ENCODE measurements around the gene RABEP2.
A peak's percentile ranks its signal among the peaks of the same experiment; 100 is the strongest.
"Not testable (repeated sequence)": the region's sequence is repeated elsewhere in the genome, so short reads cannot be mapped to it uniquely, and the experiment has no call there.

The RABEP2 gene, protein sequence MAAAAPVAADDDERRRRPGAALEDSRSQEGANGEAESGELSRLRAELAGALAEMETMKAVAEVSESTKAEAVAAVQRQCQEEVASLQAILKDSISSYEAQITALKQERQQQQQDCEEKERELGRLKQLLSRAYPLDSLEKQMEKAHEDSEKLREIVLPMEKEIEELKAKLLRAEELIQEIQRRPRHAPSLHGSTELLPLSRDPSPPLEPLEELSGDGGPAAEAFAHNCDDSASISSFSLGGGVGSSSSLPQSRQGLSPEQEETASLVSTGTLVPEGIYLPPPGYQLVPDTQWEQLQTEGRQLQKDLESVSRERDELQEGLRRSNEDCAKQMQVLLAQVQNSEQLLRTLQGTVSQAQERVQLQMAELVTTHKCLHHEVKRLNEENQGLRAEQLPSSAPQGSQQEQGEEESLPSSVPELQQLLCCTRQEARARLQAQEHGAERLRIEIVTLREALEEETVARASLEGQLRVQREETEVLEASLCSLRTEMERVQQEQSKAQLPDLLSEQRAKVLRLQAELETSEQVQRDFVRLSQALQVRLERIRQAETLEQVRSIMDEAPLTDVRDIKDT

DNA sequence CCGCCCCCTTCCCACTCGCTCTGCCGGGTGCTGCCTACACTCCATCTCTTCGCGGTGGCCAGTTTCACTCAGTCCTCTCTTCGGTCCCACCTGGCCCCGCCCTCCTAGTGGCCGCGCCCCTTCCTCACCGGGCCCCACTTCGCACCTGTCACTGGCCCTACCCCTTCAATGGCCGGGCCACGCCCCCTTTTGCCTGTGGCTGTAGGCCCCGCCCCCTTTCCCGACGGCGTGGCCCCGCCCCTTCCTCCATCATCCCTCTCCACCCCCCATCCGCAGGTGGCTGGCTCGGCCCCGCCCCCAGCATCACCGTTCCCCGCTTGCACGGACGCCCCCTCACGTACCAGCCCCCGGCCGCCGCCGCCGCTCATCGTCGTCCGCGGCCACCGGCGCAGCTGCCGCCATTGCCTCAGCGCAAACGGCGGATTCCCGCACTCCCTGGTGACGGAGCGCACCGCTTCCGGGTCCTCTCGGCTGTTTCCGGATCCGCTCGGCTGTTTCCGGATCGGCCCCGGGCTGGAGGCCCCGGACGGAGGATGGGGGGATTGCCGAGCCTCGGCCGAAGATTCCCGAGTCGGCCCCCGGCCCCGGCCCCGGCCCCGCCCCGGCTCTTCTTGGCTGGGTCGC lies at the start of gene RABEP2:
RABEP2 (minus strand) TSS at position 477 of the 624 bp plus-strand sequence; CDS start at position 402, 75 bp downstream.
- DNase-seq (ENCODE audit: low read depth) = peak; percentile 91

DNA sequence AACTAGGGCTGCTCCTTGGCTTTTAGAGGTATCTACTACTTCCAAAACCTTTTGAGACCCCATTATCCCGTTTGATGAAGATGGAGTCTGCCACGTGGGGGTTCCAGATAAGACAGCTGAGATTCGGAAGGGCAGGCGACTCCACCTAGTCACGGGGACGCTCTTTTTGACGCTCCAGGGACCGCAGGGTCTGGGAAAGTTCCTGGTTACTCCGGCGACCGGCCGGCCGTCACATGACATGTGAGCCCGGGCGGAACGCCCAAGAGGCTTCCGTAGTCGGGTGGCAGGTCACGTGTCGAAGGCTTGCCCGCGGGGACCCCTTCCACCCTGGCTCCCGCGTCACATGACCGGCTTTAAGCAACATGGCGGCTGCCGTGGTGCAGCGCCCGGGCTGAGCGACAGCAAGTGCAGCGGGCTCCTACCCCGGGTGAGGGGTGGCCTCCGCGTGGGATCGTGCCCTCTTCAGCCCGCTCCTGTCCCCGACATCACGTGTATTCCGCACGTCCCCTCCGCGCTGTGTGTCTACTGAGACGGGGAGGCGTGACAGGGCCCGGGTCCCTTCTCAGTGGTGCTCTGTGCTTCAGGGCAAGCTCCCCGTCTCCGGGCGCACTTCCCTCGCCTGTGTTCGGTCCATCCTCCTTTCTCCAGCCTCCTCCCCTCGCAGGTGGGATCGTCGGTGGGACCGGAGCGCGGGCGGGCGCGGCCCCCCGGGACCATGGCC lies 49.6 kb upstream of the RABEP2 start, which contains the start of gene SPNS1:
SPNS1 (plus strand) TSS at position 342 of the 721 bp plus-strand sequence; CDS start at position 716, 374 bp downstream.
- peak; percentile 89 for DNase-seq (ENCODE audit: low read depth)

DNA sequence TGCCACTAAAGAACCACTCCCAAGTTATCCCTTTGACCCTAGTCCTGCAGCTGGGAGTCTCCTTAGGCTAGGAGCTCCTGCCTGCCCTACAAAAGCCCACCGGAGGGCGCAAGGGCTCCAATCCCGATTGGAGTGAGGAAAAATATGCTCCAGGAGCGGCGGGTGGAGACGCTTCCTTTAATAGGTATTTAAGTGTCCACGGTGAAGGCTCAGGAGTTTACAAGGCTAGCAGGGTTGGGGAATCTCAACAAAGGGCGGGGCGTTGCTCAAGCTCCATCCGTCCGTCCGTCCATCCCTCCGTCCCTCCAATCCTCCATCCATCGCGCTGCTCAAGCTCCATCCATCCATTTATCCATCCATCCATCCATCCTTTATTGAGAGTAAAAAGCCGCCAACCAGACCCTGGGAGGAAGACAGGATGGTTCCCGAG lies 49.0 kb upstream of the RABEP2 start:
- no peak for DNase-seq (ENCODE audit: low read depth)

DNA sequence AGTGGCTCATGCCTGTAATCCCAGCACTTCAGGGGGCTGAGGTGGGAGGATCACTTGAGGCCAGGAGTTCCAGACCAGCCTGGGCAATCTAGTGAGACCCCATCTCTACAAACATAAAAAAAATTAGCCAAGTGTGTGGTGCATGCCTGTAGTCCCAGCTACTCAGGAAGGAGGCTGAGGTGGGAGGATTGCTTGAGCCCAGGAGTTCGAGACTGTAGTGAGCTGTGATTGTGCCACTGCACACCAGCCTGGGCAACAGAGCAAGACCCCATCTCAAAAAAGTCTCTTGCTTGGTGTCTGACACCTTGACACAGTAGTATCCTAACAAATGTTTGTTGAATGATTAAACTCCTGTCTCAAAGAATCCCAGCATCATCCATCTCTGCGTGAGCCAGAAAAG lies 44.7 kb upstream of the RABEP2 start:
- DNase-seq (ENCODE audit: low read depth) = not testable (repeated sequence)

DNA sequence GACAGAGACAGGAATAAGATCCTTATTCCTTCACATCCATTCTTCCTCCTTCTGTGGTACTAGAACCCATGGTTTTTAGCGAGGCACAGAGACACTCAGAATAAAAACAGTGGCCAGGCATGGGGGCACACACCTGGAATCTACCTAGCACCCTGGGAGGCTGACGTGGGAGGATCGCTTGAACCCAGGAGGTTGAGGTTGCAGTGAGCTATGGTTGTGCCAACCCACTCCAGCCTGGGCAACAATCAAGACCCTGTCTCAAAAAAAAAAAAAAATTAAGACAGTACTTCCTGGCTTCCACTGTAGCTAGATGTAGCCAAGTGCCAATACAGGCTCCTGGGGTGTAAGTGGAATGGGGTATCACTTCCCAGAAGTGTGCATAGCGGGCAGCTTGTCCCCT lies 42.1 kb upstream of the RABEP2 start:
- no peak for DNase-seq (ENCODE audit: low read depth)

DNA sequence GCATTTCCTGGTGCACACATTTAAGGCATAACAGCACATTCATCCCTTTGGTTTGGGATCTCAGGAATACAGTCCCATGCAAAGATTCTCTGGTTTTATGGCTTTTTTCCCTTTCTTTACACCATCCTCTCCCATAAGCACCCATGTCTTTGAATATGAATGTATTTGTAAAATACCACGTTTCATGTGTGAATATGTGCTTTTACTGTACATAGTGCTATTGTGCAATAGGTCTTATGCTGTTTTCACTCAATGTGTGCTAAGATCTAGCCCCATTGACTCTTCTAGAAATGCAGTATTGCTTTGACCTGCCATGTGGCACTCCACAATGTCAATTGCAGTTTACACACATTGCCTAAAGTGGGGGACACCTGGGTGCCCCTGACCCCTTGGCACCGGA lies 39.5 kb upstream of the RABEP2 start:
- no peak for DNase-seq (ENCODE audit: low read depth)

DNA sequence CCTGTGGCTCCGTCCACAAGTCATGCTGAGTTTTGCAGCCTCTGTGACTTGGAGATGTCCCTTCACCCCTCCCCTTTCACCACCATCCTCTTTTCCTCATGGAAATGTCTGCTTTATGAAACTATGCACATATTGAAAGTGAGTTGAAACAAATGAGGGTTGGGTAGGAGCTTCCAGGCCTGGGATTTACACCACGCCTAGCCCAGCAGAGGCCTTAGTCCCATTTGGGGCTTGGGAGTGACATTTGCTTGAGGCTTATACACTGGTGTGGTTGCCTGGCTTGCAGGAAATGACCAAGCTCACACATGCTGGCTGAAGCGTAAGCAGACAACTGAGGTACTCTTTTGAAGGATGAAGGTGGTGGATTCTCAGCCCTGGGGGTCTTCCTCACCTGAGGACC lies 39.0 kb upstream of the RABEP2 start:
- DNase-seq (ENCODE audit: low read depth) = no peak

DNA sequence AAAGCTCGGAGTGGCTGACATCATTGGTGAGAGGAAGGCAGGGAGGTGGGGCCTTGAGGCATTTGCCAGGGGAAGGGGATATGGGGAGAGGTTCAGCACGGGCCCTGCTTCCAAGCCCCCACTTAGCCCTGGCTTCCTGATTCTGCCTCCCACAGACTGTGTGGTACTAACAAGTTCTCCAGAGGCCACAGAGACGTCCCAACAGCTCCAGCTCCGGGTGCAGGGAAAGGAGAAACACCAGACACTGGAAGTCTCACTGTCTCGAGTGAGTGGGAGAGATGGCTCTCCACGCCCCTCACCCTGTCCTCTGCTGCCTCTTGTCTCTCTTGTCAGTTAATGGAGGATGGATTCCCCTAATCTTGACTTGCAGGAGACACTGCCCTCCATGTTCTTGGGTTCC lies 33.8 kb upstream of the RABEP2 start:
- DNase-seq (ENCODE audit: low read depth) = no peak

DNA sequence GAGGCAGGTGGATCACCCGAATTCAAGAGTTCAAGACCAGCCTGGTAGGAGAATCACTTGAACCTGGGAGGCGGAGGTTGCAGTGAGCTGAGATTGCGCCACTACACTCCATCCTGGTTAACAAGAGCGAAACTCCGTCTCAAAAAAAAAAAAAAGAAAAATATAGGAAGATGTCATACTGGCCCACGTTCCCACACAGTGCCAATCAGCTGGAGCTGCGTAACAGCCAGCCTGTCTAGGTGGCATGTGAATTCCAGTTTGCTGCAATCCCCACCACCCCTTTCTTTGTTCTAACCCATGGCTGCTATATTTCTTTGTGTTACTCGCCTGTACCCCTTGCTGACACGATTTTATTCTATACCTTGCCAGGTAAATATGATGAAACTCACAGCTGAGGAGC lies 33.2 kb upstream of the RABEP2 start:
- DNase-seq (ENCODE audit: low read depth) = no peak

DNA sequence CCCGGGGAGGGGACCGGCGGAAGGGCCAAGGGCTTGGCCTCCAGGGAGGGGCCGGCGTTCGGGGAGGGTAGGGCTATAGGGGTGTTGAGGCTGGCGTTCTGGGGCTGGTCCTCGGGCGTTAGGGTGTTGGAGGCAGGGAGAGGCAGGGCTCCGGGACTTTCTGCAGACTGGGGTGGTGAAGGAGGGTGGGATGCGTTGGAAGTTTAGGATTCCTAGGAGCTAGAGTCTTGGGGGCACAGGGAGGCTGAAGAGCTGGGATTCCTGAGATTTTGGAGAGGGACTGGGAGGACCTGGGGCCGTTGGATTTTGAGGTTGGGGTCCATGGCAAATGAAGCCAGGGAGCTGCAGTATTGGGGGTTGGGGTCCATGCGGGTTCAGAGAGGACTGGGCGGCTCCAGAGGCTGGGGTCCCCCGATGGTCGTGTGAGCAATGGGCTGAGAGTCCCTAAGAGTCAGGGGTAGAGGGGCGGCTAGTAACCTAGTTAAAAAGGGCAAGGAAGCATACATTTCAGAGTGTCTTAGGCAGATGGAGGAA lies 26.4 kb upstream of the RABEP2 start:
- no peak for DNase-seq (ENCODE audit: low read depth)

DNA sequence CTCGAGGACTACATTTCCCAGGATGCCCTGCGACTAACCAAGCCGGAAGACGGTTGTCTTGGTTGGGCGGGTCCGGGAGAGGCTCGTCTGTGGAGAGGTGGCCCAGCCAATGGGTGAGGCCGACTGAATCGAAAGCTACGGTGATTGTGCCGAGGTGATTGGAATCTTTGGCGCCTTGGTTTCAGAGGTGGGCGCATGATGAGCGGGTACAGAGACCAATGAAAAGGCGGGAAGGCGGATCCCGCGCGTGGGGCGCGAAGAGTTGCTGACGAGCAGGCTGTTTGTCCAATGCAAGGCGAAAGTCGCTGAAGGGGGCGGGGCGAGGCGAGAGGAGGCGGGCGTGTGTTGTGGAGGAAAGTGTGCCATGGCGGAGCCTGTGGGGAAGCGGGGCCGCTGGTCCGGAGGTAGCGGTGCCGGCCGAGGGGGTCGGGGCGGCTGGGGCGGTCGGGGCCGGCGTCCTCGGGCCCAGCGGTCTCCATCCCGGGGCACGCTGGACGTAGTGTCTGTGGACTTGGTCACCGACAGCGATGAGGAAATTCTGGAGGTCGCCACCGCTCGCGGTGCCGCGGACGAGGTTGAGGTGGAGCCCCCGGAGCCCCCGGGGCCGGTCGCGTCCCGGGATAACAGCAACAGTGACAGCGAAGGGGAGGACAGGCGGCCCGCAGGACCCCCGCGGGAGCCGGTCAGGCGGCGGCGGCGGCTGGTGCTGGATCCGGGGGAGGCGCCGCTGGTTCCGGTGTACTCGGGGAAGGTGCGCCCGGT lies 25.8 kb upstream of the RABEP2 start, which contains the start of gene NFATC2IP:
NFATC2IP (plus strand) TSS at position 290 of the 762 bp plus-strand sequence; CDS start at position 365, 75 bp downstream.
- DNase-seq (ENCODE audit: low read depth) = peak; percentile 99

DNA sequence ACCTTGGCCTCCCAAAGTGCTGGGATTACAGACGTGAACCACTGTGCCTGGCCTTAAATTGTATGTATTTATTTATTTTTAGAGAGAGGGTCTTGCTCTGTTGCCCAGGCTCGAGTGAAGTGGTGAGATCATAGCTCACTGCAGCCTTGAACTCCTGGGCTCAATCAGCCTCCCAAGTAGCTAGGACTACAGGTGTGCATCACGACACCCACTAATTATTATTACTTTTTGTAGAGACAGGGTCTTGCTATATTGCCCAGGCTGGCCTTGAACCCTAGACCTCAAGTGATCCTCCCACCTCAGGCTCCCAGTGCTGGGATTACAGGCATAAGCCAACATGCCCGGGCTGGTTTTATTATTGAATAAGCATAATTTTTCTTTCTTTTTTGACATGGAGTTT lies 21.6 kb upstream of the RABEP2 start:
- DNase-seq (ENCODE audit: low read depth) = no peak

DNA sequence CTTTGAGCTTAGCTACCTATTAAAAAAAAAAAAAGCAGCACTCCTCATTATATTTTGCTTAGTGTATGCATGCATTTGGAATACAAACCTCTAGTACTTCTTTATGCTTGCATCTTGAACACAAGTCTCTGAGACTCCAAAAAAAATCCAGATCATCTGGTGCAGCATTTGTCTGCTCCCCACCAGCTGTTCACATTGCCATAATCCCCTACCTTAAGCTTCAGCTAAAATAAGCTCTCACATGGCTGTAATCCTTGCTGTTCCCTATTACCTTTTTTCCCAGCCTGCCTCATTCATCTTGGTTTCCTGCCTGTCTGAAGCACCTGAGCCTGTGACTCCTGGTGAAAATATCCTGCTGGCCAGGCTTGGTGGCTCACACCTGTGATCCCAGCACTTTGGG lies 18.2 kb upstream of the RABEP2 start:
- no peak for DNase-seq (ENCODE audit: low read depth)

DNA sequence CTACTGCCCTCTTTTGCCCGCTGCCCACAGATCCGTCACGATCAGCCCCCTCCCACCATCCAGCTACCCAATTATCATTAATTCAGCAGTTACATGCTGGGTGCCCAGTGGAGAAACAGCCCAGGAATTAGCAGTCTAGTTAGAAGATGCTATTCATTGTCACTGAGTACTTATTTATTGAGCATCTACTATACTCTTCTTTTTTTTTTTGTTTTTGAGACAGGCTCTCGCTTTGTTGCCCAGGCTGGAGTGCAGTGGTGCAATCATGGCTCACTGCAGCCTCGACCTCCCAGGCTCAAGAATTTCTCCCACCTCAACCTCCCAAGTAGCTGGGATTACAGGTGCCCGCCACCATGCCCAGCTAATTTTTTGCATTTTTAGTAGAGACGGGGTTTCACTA lies 14.8 kb upstream of the RABEP2 start:
- not testable (repeated sequence) for DNase-seq (ENCODE audit: low read depth)

DNA sequence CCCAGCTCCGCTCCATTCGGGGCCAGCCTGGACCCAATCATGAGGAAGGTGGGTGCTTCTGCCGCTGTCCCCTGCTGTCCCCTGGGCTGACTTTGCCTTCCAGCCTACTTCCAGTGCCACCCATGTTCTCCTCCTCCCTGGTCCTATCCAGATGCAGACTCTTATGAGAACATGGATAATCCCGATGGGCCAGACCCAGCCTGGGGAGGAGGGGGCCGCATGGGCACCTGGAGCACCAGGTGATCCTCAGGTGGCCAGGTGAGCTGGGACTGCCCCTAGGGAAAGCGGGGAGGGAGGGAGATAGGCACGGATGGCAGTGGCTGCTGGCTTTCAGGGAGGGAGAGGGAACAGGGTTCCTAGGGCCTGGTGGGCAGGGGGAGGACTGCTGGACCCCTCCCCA lies 13.7 kb upstream of the RABEP2 start:
- no peak for DNase-seq (ENCODE audit: low read depth)

DNA sequence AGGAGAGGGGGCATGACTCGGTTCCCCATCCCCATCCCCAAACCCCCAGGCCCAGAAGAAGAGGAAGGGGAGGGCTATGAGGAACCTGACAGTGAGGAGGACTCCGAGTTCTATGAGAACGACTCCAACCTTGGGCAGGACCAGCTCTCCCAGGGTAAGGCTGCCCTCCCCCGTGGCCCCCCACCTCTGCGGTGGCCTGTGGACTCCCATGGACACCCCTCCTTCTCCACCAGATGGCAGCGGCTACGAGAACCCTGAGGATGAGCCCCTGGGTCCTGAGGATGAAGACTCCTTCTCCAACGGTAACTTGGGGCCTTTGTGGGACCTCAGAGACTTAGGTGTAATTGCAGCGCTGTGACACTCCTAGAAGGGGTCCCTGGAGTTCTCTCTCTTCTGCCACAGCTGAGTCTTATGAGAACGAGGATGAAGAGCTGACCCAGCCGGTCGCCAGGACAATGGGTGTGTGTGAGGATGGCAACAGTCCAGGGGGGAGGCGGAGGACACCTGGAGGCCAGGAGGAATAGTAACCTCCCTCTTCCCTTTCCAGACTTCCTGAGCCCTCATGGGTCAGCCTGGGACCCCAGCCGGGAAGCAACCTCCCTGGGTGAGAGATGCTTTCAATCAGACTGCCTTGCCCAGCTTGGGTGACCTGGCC lies 12.3 kb upstream of the RABEP2 start:
- DNase-seq (ENCODE audit: low read depth) = no peak

DNA sequence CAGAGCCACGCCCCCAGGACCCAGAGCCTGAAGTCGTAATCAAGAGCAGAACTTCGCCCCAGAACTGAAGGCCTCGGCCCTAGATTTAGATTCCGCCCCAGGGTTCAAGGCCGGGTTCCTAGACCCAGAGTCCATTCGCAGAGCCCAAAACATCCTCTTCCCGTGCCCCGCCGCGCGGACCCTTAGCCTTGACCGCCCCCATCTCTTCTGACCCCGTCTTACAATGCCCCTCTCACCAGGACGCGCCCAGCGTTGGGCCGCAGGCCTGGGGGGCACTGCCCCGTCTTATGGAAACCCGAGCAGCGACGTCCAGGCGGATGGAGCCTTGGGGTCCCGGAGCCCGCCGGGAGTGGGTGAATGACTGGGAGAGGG lies 11.7 kb upstream of the RABEP2 start:
- no peak for DNase-seq (ENCODE audit: low read depth)

DNA sequence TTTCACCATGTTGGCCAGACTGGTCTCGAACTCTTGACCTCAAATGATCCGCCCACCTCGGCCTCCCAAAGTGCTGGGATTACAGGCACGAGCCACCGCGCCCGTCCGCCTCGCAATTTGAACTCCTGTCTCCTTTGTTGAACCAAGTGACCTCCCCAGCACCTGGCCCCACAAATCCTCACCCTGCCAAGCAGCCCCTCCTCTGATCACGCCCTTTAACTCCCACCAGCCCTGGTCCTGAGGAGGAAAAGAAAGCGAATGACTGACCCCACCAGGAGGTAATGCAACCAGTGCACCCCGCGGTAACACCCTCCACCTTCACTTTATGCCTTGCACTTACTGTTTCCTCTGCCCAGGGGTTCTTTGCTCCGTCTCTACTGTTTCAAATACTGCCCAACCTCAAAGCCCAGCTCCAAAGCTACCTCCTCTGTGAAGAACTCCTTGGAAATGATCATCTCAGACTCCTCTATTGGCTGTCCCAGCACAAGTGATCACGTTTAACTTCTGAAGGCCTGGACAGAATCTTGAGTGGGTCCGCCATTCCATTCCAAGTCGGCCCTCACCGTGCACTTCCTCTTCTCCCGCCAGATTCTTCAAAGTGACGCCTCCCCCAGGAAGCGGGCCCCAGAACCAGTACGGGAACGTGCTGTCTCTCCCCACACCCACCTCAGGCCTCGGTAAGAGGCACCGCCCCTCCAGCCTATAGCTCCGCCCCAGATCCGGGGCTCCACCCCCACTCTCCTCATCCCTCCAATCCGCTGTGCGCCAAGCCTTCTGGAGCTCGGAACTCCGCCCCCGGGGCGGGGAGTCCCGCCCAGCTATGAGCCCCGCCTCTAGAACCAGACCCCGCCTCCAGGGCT lies 11.1 kb upstream of the RABEP2 start:
- peak; percentile 72 for DNase-seq (ENCODE audit: low read depth)

DNA sequence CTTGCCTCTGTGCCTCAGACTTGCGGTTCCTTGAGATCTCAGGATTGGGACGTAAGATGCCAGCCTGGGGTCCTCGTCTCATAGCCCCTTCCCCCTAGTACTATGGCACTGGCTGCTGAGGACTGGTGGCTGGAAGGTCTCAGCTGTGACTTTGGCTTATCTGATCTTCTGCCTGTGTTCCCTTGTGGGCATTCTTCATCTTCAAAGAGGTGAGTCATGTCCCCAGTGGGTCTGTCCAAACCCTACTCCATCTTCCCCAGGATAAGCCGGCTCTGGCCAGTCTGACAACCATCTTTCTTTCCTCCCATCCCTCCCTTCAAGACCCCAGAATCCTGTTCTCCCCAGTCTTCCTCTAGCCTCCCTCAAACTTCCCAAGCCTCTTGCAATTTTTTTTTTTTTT lies 10.3 kb upstream of the RABEP2 start:
- DNase-seq (ENCODE audit: low read depth) = no peak

DNA sequence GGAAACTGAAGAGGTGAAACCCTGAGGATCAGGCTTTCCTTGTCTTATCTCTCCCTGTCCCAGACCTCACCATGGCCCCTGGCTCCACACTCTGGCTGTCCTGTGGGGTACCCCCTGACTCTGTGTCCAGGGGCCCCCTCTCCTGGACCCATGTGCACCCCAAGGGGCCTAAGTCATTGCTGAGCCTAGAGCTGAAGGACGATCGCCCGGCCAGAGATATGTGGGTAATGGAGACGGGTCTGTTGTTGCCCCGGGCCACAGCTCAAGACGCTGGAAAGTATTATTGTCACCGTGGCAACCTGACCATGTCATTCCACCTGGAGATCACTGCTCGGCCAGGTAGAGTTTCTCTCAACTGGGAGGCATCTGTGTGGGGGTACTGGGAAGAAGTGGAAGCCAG lies 8.1 kb upstream of the RABEP2 start:
- no peak for DNase-seq (ENCODE audit: low read depth)
